Transverse colon (tissue), 4 donors: ENCODE results near the gene HPSE2.

Source experiments
- CTCF ChIP-seq, 5 experiments: fragments of 200-600 bp in 3 of 5; fragments of 450-650 bp in 2 of 5; sonication (generic) in 3 of 5; IDR thresholded peaks; 1 replicate in 2 of 5; 2 replicates in 3 of 5; pipeline ENCODE4 v1.5.1; 2016 to 2017; ENCODE audit warnings: antibody characterized with exemption in 5 of 5, inconsistent platforms in 3 of 5, mild to moderate bottlenecking in 2 of 5, moderate library complexity in 1 of 5
- EP300 ChIP-seq: sonication (generic); formaldehyde crosslinking; IDR thresholded peaks from one replicate; pipeline ENCODE4 v1.6.1; 2017; ENCODE audit warnings: antibody characterized with exemption, low read depth
- POLR2A ChIP-seq: fragments of 450-650 bp; IDR thresholded peaks from one replicate; pipeline ENCODE4 v1.6.1; 2016; ENCODE audit warnings: antibody characterized with exemption, mild to moderate bottlenecking, moderate library complexity
- POLR2AphosphoS5 ChIP-seq, 3 donors: sonication (generic); formaldehyde crosslinking; IDR thresholded peaks; one replicate each; pipeline ENCODE4 v1.6.1; 2016; ENCODE audit warnings: antibody characterized with exemption in 3 of 3

- no peak for TF ChIP-seq POLR2AphosphoS5 (IDR thresholded peaks at IDR 0.05)
- TF ChIP-seq CTCF (IDR thresholded peaks at IDR 0.05), result no peak
- TF ChIP-seq POLR2A, result no peak
- TF ChIP-seq EP300, result no peak
Observed at GRCh38 chr10:98720551-98720950, 515.1 kb downstream of the HPSE2 start.
